Thyroid gland (tissue), 4 donors: ENCODE data around the gene PRMT7.

Experiments used
- POLR2A ChIP-seq, 2 donors: fragments of 450-650 bp; IDR thresholded peaks; one replicate each; pipeline ENCODE4 v1.6.1; 2017; ENCODE audit warnings: antibody characterized with exemption in 2 of 2, mild to moderate bottlenecking in 2 of 2, moderate library complexity in 1 of 2
- TF ChIP-seq, protein P1 (sequence below), 6 experiments: fragments of 200-600 bp in 3 of 6; fragments of 450-650 bp in 3 of 6; sonication (generic) in 3 of 6; IDR thresholded peaks; one replicate each; pipeline ENCODE4 v1.5.1; 2016 to 2019; ENCODE audit warnings: antibody characterized with exemption in 6 of 6, mild to moderate bottlenecking in 2 of 6, inconsistent platforms in 1 of 6, moderate library complexity in 1 of 6

DNA sequence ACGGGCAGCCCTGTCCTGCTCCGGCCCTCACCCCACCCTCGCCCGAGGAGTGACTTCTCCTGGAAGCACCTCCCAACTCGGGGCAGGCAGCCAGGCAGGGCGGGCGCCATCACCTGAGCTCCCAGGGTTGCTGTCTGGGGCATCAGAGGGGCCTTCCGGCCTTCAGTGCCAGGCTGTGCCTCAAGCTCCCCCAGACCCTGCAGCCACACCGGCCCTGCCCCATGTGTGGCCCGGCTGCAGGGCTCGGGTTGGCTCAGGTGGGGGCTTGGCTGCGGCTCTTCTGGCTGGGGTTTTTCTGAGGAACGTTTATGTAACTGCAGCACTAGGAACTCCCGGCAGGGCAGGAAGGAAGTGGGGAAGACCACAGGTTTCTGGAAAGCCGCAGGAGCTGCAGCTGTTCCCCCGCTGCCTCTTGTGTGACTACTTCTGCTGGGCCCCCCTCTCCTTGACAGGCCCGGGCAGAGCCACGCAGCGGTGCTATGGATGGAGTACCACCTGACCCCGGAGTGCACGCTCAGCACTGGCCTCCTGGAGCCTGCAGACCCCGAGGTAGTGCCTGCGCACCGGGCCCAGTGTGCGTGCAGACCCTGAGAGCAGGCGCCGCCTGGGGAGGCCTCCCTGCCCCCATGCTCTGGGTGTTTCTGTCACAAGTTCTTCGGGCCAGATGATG, 45.6 kb downstream of the PRMT7 start:
- TF ChIP-seq, protein P1, sequence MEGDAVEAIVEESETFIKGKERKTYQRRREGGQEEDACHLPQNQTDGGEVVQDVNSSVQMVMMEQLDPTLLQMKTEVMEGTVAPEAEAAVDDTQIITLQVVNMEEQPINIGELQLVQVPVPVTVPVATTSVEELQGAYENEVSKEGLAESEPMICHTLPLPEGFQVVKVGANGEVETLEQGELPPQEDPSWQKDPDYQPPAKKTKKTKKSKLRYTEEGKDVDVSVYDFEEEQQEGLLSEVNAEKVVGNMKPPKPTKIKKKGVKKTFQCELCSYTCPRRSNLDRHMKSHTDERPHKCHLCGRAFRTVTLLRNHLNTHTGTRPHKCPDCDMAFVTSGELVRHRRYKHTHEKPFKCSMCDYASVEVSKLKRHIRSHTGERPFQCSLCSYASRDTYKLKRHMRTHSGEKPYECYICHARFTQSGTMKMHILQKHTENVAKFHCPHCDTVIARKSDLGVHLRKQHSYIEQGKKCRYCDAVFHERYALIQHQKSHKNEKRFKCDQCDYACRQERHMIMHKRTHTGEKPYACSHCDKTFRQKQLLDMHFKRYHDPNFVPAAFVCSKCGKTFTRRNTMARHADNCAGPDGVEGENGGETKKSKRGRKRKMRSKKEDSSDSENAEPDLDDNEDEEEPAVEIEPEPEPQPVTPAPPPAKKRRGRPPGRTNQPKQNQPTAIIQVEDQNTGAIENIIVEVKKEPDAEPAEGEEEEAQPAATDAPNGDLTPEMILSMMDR (IDR thresholded peaks at IDR 0.05), result no peak
- TF ChIP-seq POLR2A (IDR thresholded peaks at IDR 0.05), result no peak
